Mammary epithelial cell (primary cell): ENCODE data around the gene OCIAD1.
"Not testable (repeated sequence)": the region's sequence is repeated elsewhere in the genome, so short reads cannot be mapped to it uniquely, and the experiment has no call there.

Experiments used
- EZH2 ChIP-seq: IDR thresholded peaks from 2 replicates; pipeline ENCODE4 v1.6.1; 2012; ENCODE audit warnings: low read length, inconsistent platforms, borderline replicate concordance
- TF ChIP-seq, protein P1 (sequence below), 2 donors: IDR thresholded peaks in 1 of 2; conservative IDR thresholded peaks in 1 of 2; 2 replicates each; pipeline ENCODE4 v1.5.1; 2011 to 2012; ENCODE audit warnings: inconsistent platforms in 2 of 2, low read length in 2 of 2, mild to moderate bottlenecking in 2 of 2, control low read depth in 1 of 2, low read depth in 1 of 2; ENCODE audit not compliant: insufficient read depth in 1 of 2; ENCODE audit errors: extremely low read depth in 1 of 2

DNA sequence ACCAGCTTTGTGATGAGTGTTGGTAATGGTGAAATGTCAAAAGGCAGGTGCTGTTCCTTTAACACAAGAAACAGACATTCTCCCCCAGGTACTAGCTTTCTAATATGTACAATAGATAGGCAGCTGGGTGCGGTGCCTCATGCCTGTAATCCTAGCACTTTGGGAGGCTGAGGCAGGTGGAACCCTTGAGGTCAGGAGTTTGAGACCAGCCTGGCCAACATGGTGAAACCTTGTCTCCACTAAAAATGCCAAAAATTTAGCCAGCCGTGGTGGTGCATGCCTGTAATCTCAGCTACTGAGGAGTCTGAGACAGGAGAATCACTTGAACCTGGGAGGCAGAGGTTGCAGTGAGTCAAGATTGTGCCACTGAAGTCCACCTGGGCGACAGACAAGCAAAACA is 50.8 kb downstream of the OCIAD1 start:
- TF ChIP-seq, protein P1, sequence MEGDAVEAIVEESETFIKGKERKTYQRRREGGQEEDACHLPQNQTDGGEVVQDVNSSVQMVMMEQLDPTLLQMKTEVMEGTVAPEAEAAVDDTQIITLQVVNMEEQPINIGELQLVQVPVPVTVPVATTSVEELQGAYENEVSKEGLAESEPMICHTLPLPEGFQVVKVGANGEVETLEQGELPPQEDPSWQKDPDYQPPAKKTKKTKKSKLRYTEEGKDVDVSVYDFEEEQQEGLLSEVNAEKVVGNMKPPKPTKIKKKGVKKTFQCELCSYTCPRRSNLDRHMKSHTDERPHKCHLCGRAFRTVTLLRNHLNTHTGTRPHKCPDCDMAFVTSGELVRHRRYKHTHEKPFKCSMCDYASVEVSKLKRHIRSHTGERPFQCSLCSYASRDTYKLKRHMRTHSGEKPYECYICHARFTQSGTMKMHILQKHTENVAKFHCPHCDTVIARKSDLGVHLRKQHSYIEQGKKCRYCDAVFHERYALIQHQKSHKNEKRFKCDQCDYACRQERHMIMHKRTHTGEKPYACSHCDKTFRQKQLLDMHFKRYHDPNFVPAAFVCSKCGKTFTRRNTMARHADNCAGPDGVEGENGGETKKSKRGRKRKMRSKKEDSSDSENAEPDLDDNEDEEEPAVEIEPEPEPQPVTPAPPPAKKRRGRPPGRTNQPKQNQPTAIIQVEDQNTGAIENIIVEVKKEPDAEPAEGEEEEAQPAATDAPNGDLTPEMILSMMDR (conservative IDR thresholded peaks at IDR 0.05 in 1 of 2, IDR thresholded peaks at IDR 0.05 in 1 of 2; ENCODE audit: extremely low read depth in 1 of 2, insufficient read depth in 1 of 2, low read depth in 1 of 2, low read length in 2 of 2): not testable (repeated sequence)
- TF ChIP-seq EZH2: not testable (repeated sequence)
